H1 (cell line): Measurements from ENCODE around the gene VPS13C. TPM values are rescaled to one million over a fixed set of nuclear protein-coding genes. Genes with fewer than 3 reads are reported as not detected.

Source experiments
- GTF2F1 ChIP-seq: IDR thresholded peaks from 2 replicates; pipeline ENCODE4 v1.6.1; 2012; ENCODE audit warnings: low read depth, low read length, improper control_type of control experiment, borderline replicate concordance
- NANOG ChIP-seq: IDR thresholded peaks from 2 replicates; pipeline ENCODE4 v1.6.1; 2011; ENCODE audit warnings: low read length, low read depth, mild to moderate bottlenecking, inconsistent platforms; ENCODE audit not compliant: insufficient read depth, poor library complexity, severe bottlenecking
- NRF1 ChIP-seq: IDR thresholded peaks from 2 replicates; pipeline ENCODE4 v1.6.1; 2011; ENCODE audit warnings: mild to moderate bottlenecking, low read depth, low read length, improper control_type of control experiment
- POLR2AphosphoS5 ChIP-seq: IDR thresholded peaks from 2 replicates; pipeline ENCODE4 v1.6.1; 2011; ENCODE audit warnings: low read depth, low read length
- SUZ12 ChIP-seq: fragments of 200-600 bp; sonication (generic); IDR thresholded peaks from 2 replicates; pipeline ENCODE4 v1.6.1; 2012; ENCODE audit warnings: mild to moderate bottlenecking, inconsistent platforms, low read length, moderate library complexity, mixed read lengths
- polyA plus RNA-seq, 7 experiments: library from polyadenylated mRNA; depleted of rRNA in 3 of 7; stranded (reverse) in 5 of 7; unstranded in 2 of 7; fragments of >200 nt in 5 of 7; fragments of 200-250 nt in 2 of 7; gene quantifications; 1 replicate in 5 of 7; 2 replicates in 1 of 7; 4 replicates in 1 of 7; pipeline versions ENCODE4 v1.2.1 to v1.2.3, GENCODE V29; 2011 to 2013; ENCODE audit warnings: missing spikeins in 2 of 7, mixed read lengths in 2 of 7
- total RNA-seq: library from RNA; stranded (reverse); fragmentation: NEBNext Ultra II Directional; extraction: Animal tissue kit (Norgen Biotek cat#: 25700); gene quantifications from 2 replicates; pipeline ENCODE4 v1.2.1, GENCODE V29; 2021

Gene VPS13C
- total and polyA plus RNA-seq, 2 of the 8 experiments (the other 6 are each of a cell fraction or from before 2014, with no cell fraction given), result 4.8 to 18.8 TPM

- TF ChIP-seq NRF1, result no peak
- no peak for TF ChIP-seq GTF2F1
- no peak for TF ChIP-seq SUZ12
- no peak for TF ChIP-seq NANOG
- TF ChIP-seq POLR2AphosphoS5, result no peak
These were observed 224.6 kb downstream of the VPS13C start (continued) for GRCh38 chr15:61835496-61836106.
